HuH-7.5 (cell line): ENCODE measurements around the gene FOXL2.

Experiments used
- DNase-seq: peaks from one replicate; pipeline ENCODE4 v3.0.0; 2011; ENCODE audit warnings: low spot score

The FOXL2 gene

DNA sequence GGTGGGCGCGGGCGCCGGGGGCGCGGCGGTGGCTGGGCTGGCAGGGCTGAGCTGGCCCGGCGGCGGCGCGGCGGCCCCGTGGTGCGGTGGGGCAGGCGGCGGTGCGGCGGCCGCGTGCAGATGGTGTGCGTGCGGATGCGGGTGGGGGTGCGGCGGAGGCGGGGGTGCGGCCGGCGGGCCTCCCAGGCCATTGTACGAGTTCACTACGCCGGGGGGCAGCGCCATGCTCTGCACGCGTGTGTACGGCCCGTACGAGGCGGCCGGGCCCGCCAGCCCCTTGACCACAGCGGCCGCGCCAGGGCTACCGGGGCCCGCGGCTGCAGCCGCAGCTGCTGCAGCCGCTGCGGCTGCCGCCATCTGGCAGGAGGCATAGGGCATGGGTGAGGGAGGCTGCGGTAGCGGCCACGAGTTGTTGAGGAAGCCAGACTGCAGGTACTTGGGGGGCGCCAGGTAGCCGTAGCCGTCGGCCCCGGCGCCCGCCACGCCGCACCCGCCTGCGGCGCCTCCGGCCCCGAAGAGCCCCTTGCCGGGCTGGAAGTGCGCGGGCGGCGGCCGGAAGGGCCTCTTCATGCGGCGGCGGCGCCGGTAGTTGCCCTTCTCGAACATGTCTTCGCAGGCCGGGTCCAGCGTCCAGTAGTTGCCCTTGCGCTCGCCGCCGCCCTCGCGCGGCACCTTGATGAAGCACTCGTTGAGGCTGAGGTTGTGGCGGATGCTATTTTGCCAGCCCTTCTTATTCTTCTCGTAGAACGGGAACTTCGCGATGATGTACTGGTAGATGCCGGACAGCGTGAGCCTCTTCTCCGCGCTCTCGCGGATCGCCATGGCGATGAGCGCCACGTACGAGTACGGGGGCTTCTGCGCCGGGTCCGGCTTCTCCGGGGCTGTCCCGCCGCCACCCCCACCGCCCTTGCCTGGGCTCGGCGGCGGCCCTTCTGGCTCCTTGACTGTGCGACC, 951 bp downstream of the FOXL2 start:
- no peak for DNase-seq

- DNase-seq, result peak; percentile 56
Observed at GRCh38 chr3:138944929-138945708, 1.8 kb downstream of the FOXL2 start.

DNA sequence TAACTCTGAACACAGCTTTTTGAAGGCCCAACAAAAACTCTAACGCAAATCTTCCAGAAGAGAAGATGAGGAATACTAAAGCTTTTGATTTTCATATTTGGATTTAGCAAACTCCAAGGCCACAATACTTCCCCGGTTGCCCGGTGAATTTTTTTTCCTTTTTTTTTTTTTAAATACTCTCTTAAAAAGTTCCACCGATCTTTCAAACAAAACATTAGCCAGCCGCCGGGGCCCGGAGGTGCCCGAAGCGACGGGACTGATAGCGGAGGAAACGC, 2.3 kb downstream of the FOXL2 start:
- DNase-seq, result no peak

DNA sequence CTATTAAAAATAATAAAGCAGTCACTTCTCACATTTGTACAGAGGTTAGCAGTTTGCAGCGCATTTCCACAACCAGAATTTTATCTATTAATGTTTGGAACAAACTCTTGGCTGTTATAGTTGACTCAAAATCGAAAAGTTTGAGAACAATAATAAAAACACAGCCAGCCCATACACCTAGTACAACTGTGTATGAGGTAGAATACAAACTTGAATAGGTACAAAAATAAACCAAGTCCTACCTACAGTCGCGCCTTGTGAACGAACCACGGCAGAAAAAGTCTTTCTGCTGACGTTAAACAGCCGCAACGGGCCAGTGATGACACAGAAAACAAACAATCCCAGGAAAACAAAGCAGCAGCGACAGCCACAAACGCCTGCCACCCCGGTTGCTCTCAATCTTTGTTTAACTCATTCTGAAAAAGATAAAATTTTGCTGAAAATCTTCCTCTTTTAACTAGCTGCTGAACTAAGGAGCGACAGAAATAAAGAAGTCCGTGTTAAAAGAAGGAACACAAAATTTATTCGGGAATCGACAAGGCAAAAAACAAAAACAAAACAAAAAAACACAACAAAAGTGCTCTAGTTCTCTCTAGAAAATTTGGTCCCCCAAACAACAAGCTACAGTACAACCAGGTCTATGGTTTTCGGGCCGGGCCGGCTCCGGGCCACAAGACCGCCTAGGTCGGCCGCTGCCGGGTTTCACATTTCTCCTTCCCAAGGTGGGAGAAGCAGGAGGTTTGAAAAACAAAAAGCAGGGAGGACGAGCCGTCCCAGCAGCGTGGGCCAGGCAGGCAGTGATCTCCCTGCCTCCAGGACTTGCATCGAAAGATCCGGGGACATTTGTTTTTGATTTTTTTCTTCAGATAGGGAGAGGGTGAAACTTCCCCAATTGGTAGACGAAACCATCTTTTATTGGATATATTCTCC, 2.9 kb downstream of the FOXL2 start:
- peak; percentile 45 for DNase-seq

GRCh38 chr3:138942861-138943623, 3.9 kb downstream of the FOXL2 start:
- DNase-seq, result no peak

DNA sequence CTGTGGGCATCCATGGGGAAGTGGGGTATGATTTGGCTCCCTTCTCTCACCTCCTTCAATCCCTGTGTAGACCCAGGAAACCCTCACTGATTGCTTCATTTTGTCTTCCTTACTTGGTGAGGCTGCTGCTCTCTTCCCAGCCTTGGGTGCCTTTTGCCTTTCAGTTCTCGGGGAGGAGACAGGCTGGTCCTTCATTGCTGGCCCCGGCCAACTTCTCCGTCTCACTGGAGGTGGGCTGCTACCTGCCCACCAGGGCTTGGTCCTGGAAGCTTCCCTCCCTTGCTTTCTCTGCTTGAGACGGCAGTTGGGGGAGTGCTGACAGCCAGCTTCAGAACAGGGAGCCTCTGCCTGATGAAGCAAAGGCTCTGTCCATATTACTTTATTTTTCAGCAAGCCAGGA, 4.7 kb downstream of the FOXL2 start:
- DNase-seq, result no peak

DNA sequence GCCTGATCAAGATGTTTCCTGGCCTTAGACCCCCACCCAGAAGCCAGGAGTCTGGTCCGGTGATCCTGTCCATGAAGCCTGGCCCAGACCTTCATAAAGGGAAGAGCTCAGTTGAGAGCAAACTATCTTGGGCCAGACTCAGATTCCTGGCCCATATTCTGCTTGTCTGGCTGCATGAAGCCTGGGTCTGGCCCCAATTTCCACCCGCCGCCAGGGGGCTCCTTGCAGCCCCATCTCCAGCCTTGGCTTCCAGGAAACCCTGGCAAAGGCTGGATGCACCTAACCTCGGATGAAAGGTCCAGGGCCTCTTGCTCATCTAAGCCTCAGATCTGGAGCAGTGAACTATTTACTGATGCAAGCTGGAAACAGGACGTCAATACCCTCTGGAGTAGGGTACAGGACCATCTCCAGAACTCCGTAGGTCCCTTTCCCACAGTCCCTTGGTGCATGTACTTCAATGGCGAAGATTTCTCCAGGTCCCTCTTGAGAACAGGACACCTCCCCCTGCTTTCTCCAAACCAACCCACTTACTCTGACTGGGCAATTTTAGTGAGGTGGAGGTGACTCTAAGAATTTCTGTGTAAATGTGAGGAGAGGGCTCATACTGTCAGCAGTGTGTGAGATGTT, 5.6 kb downstream of the FOXL2 start:
- DNase-seq, result peak; percentile 95

- no peak for DNase-seq
Observed at GRCh38 chr3:138940446-138940845, 6.5 kb downstream of the FOXL2 start.

DNA sequence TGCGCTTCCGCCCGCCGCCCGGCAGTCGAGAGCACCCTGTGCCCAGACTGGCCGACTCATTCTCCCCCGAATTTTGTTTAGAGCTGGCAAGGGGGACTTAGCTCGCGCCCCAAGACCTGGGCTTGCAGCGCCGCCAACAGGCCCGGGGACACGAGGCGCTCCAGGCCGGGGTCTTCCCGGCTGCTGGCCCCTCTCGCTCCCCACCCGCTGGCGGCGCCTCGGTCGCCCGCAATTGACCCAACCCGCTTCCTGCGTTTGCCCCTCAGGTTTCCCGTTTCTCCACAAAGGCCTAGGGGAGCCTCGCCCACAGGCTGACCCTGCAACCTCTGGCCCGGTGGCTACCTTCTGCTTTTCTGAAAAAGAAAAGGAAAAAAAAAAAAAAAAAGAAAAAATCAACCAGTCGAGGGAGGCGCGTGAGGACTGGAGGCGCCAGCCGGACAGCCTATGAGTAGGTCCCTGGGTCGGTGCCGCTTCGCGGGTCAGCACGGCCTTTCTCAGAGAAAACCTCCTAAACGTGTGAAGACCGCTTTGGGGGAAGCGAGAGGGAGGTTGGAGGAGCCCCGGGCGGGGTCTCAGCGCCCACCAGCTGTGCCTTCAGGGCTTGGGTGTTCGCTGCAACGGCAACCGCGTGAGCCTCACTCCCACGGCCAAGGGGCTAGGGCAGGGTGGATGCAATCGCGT, 7.2 kb downstream of the FOXL2 start:
- no peak for DNase-seq

- DNase-seq, result no peak
Observed at GRCh38 chr3:138938877-138939560, 7.9 kb downstream of the FOXL2 start.

- no peak for DNase-seq
Observed at GRCh38 chr3:138938056-138938876, 8.7 kb downstream of the FOXL2 start.

GRCh38 chr3:138937690-138938055, 9.3 kb downstream of the FOXL2 start:
- DNase-seq, result no peak

- no peak for DNase-seq
Observed at GRCh38 chr3:138936741-138937689, 9.9 kb downstream of the FOXL2 start.

DNA sequence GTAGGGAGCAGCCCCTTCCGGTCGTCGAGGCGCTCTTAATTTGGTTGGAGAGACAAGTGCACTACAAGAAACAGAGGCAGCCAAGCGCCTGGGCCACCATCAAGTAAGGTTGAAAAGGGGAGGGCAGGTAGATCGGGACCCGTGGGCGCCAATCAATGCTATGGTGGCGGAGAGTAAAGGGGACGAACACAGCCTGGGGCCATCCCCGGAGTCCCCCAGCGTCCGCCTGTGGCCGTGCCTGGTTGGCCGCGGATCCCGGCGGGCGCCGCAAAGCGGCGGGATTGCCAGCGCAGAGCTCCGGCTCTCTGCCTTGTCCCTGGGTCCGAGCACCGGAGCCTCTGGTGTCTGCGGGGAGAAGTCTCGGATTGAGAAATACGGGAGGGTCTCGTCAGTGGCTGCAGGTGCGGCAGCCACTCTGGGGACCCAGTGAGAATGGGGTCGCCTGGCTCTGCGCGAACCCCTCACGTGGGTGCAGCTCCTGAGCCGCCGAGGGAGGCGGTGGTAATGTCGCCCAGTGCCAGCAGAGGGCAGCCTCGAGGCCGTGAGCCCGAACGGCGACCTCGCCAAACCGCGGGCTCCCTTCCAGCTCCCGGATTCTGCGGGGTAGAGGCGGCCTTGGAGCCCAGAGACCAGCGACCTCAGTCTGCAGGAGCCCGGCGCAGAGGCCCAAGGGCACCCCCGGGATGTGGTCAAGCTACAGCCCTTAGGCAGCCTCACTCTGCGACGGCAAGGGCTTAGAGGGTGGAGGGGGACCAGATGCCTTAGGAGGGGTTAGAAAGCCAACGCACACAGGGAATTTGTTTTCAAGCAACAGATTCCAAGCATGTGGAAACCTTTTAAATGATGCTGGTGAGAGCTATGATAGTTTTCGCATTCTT, 10.8 kb downstream of the FOXL2 start:
- DNase-seq, result peak; percentile 97

DNA sequence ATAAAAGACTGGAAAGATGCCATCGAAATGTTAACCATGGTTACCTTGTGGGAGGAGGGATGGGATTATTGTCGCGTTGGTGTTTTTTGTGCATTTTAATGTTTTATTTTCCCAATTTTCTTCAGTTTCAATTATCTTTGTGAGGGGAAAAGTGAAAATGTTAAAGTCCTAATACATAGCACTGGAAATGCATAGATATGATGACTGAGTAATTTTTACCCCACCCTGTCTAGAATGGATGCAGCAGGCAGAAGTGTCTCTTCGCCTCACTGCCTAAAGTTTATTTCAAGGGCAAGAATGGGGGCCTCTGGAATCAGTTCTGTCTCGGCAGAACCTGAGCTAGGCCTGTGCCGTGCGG, 11.5 kb downstream of the FOXL2 start:
- no peak for DNase-seq

- DNase-seq, result no peak
Observed at GRCh38 chr3:138933981-138934691, 12.8 kb downstream of the FOXL2 start.
